ENCODE results near the gene MAGI2. TPM values are rescaled to one million over a fixed set of nuclear protein-coding genes. Genes with fewer than 3 reads are reported as not detected.

The MAGI2 gene
- total and polyA plus RNA-seq, 9 donors: 7.1 to 20.4 (median 18.7) TPM

GRCh38 chr7:78783179-78783962 lies 670.1 kb downstream of the MAGI2 start:
- Histone ChIP-seq H3K27me3 (no peaks in the 10 kb centered on the region), H3K9me3 (no peaks in the 10 kb centered on the region), H3K4me3 (no peak overlapping the region), H3K27ac (no peak overlapping the region), H3K4me1 (ENCODE audit: insufficient read depth) (no peaks in the 10 kb centered on the region), H3K36me3 (no peaks in the 10 kb centered on the region)
- no peak for DNase-seq
- intact Hi-C loops (cut with DNase I): no loop called here
- WGBS, 3 donors: 86 to 91% (median 88%) methylated on average over 9 of the region's 9 CpGs
- TF ChIP-seq POLR2A (IDR thresholded peaks at IDR 0.05) (no peak), EP300 (IDR thresholded peaks at IDR 0.05) (no peak), CTCF (IDR thresholded peaks at IDR 0.05) (no peak)

DNA sequence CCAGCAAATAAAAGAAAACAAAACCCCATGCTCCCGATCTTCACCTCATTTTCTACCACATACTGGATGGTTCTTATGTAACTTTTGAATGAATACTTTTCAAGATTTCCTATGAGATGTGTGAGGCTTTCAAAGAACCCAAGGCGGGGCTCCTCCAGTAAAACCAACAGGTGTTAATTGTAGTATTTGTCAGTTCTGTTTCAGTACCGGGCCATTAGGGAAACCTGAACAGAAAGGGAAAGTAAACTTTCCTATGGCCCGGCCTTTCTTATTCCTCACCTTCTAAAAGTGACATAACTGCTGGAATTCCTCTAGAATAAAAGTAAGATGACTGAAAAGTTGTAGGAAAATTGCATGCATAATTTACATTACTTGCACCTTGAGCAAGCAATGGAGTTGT lies 672.9 kb downstream of the MAGI2 start:
- no peaks in the 10 kb centered on the region for H3K27me3 ChIP-seq
- 67 to 81% (median 78%) methylated on average over 4 of the region's 4 CpGs for WGBS, 3 donors
- no peaks in the 10 kb centered on the region for H3K36me3 ChIP-seq
- intact Hi-C loops (cut with DNase I): no loop called here
- H3K9me3 ChIP-seq: no peaks in the 10 kb centered on the region
- TF ChIP-seq POLR2A (IDR thresholded peaks at IDR 0.05) (no peak), CTCF (IDR thresholded peaks at IDR 0.05) (no peak), EP300 (IDR thresholded peaks at IDR 0.05) (no peak)
- H3K27ac ChIP-seq: no peak overlapping the region
- no peak overlapping the region for H3K4me3 ChIP-seq
- DNase-seq: no peak
- H3K4me1 ChIP-seq (ENCODE audit: insufficient read depth): no peaks in the 10 kb centered on the region

- TF ChIP-seq POLR2A (IDR thresholded peaks at IDR 0.05) (no peak), EP300 (IDR thresholded peaks at IDR 0.05) (no peak), CTCF (IDR thresholded peaks at IDR 0.05) (no peak)
- intact Hi-C loops (cut with DNase I): no loop called here
- no peaks in the 10 kb centered on the region for H3K27me3 ChIP-seq
- H3K27ac ChIP-seq: no peak overlapping the region
- DNase-seq: no peak
- WGBS, 3 donors: 90 to 93% (median 91%) methylated on average over 2 of the region's 2 CpGs
- no peak overlapping the region for H3K4me3 ChIP-seq
- no peaks in the 10 kb centered on the region for H3K9me3 ChIP-seq
- no peaks in the 10 kb centered on the region for H3K4me1 ChIP-seq (ENCODE audit: insufficient read depth)
- no peaks in the 10 kb centered on the region for H3K36me3 ChIP-seq
Measured at GRCh38 chr7:78779788-78780187, 673.7 kb downstream of the MAGI2 start.

- no peak for DNase-seq
Measured at GRCh38 chr7:78777829-78778228, 675.6 kb downstream of the MAGI2 start.

More at GRCh38 chr7:78777829-78778228, 675.6 kb downstream of the MAGI2 start:
- Histone ChIP-seq H3K4me1 (ENCODE audit: insufficient read depth) (no peaks in the 10 kb centered on the region), H3K4me3 (no peak overlapping the region), H3K36me3 (no peaks in the 10 kb centered on the region), H3K27ac (no peak overlapping the region), H3K9me3 (no peaks in the 10 kb centered on the region), H3K27me3 (no peaks in the 10 kb centered on the region)
- TF ChIP-seq POLR2A (IDR thresholded peaks at IDR 0.05): no peak
- 94 to 95% (median 94%) methylated on average over 2 of the region's 2 CpGs for WGBS, 3 donors
- intact Hi-C loops (cut with DNase I): no loop called here

Data from ovary (tissue), 9 donors.